Mesodermal cell (in vitro differentiated cells): ENCODE results near the gene POSTN.

Experiments used
- H3K27ac ChIP-seq: 2 replicates; pipeline ENCODE4 v1.7.0; 2013; ENCODE audit warnings: mild to moderate bottlenecking, low read depth, low read length, moderate library complexity; ENCODE audit not compliant: severe bottlenecking
- H3K36me3 ChIP-seq: 2 replicates; pipeline ENCODE4 v1.7.1; 2013; ENCODE audit warnings: mild to moderate bottlenecking, low read length, moderate library complexity; ENCODE audit not compliant: control insufficient read depth, insufficient read depth
- H3K4me1 ChIP-seq: one replicate; pipeline ENCODE4 v1.7.1; 2013; ENCODE audit warnings: mild to moderate bottlenecking, low read length; ENCODE audit not compliant: insufficient read depth, control insufficient read depth, poor library complexity, severe bottlenecking
- H3K4me3 ChIP-seq: 2 replicates; pipeline ENCODE4 v1.7.0; 2013; ENCODE audit warnings: low read length, control low read depth, mild to moderate bottlenecking; ENCODE audit not compliant: insufficient read depth, poor library complexity, severe bottlenecking; ENCODE audit errors: extremely low read depth
- H3K9me3 ChIP-seq: 2 replicates; pipeline ENCODE4 v1.7.1; 2013; ENCODE audit warnings: mild to moderate bottlenecking, low read length, moderate library complexity; ENCODE audit not compliant: control insufficient read depth
- WGBS, 2 experiments: methylation state at CpG; one replicate each; pipeline ENCODE4 v1.1.5; 2013; ENCODE audit warnings: missing lambda C conversion rate in 2 of 2; ENCODE audit not compliant: insufficient coverage in 2 of 2; 5-methylcytosine and 5-hydroxymethylcytosine counted together

The POSTN gene

DNA sequence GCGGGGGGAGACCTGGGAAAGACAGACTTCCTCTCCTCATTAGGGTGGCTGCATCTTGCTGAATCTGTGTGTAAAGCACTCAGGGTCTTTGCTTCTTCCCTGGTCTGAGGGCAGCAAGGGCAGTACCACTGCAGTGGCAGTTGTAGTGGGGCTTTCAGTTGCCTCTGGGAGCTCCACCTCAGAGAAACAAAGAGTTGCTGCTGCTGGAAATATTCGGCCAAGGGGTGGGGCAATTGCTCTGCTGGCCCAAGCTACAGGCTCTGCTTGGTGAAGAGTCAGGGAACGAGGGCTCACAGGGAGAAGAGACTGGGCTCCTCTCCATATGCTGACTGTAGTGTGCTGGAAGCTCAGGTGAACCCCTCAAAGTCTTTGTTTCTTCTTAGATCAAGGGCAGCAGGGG is 52.5 kb downstream of the POSTN start:
- no peaks in the 10 kb centered on the region for H3K9me3 ChIP-seq
- H3K27ac ChIP-seq = no peak overlapping the region
- WGBS, 2 experiments = 79 to 86% methylated on average over 2 of the region's 3 CpGs
- H3K4me3 ChIP-seq = no peak overlapping the region
- H3K36me3 ChIP-seq = no peaks in the 10 kb centered on the region
- H3K4me1 ChIP-seq = no peaks in the 10 kb centered on the region

GRCh38 chr13:37544995-37545394 is 53.6 kb downstream of the POSTN start:
- Histone ChIP-seq H3K27ac (no peak overlapping the region), H3K4me3 (no peak overlapping the region), H3K36me3 (no peaks in the 10 kb centered on the region), H3K4me1 (no peaks in the 10 kb centered on the region), H3K9me3 (no peaks in the 10 kb centered on the region)
- WGBS, 2 experiments = 86 to 93% methylated on average over 1 to 2 of the region's 3 CpGs

DNA sequence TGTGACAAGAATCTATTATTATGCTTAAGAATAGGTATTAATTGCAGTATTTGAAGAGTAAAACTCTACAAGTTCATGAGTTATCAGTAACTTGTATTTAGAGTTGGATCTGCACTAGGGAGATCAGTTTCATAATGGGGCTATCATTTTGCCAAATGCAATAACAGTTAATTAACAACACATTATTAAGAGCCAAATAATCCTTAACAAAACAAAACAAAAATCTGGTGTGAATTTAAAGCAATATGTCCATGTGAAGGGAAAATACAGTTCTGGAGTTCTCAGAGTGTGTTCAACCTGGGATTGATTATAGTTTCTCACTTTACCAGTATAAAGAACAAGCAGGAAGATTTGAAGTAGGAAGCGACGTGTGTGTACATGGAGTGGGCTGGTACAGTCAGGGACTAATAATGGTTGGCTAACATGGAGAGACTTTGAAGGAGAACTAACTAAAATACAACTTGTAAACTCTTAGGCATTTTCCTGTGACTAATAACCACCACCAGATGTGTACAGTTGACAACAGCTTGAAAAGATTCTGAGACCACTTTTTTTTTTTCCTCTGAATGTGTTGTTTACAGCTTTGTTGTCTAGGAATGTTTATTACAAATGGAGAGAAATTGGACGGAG is 58.5 kb downstream of the POSTN start:
- Histone ChIP-seq H3K9me3 (no peaks in the 10 kb centered on the region), H3K36me3 (no peaks in the 10 kb centered on the region), H3K4me1 (no peaks in the 10 kb centered on the region), H3K4me3 (no peak overlapping the region), H3K27ac (no peak overlapping the region)
- no CpG with 5 or more reads among the region's 3 CpGs for WGBS, 2 experiments

- H3K36me3 ChIP-seq = no peaks in the 10 kb centered on the region
- WGBS, 2 experiments = no CpG with 5 or more reads among the region's 2 CpGs
- H3K4me3 ChIP-seq = no peak overlapping the region
- no peaks in the 10 kb centered on the region for H3K4me1 ChIP-seq
- no peak overlapping the region for H3K27ac ChIP-seq
- H3K9me3 ChIP-seq = no peaks in the 10 kb centered on the region
These were observed 59.4 kb downstream of the POSTN start for GRCh38 chr13:37539170-37539569.

DNA sequence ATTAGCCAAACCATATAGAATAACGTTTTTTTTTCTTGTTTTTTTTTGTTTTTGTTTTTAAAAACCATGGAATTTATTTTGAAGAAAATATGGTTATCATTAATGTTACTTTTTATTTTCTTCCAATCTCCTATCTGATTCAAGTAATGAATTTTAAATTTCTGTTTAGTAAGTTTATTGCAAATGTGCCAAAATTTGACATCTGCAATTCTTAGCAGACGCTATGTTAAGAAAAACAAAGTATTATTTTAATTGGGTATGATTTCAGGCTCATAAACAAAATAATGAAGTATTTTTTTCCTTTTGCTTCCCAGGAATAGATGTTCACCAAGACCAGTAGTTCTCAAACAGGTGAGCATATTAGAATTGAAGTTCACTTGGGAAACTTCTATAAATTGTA is 63.1 kb downstream of the POSTN start:
- H3K4me1 ChIP-seq = no peaks in the 10 kb centered on the region
- H3K4me3 ChIP-seq = no peak overlapping the region
- no CpG with 5 or more reads among the region's 2 CpGs for WGBS, 2 experiments
- H3K36me3 ChIP-seq = no peaks in the 10 kb centered on the region
- H3K27ac ChIP-seq = no peak overlapping the region
- peaks cover 9% of the 10 kb centered on the region for H3K9me3 ChIP-seq

GRCh38 chr13:37534676-37535075 is 63.9 kb downstream of the POSTN start:
- Histone ChIP-seq H3K4me1 (no peaks in the 10 kb centered on the region), H3K36me3 (no peaks in the 10 kb centered on the region), H3K9me3 (peaks cover 12% of the 10 kb centered on the region), H3K4me3 (no peak overlapping the region), H3K27ac (no peak overlapping the region)
- 100% methylated on average over 1 of the region's 1 CpG; no CpG with 5 or more reads in 1 of the 2 experiments for WGBS, 2 experiments

- Histone ChIP-seq H3K9me3 (peaks cover 12% of the 10 kb centered on the region), H3K4me1 (no peaks in the 10 kb centered on the region), H3K36me3 (no peaks in the 10 kb centered on the region), H3K27ac (no peak overlapping the region), H3K4me3 (no peak overlapping the region)
- WGBS, 2 experiments = 90% methylated on average over 2 of the region's 3 CpGs; no CpG with 5 or more reads in 1 of the 2 experiments
These were observed 64.4 kb downstream of the POSTN start for GRCh38 chr13:37534181-37534580.

- Histone ChIP-seq H3K27ac (no peak overlapping the region), H3K9me3 (peaks cover 12% of the 10 kb centered on the region), H3K36me3 (no peaks in the 10 kb centered on the region), H3K4me1 (no peaks in the 10 kb centered on the region), H3K4me3 (no peak overlapping the region)
- WGBS, 2 experiments = 100% methylated on average over 1 to 2 of the region's 2 CpGs
These were observed 67.5 kb downstream of the POSTN start for GRCh38 chr13:37531049-37531448.

GRCh38 chr13:37529751-37530385 is 68.7 kb downstream of the POSTN start:
- no peaks in the 10 kb centered on the region for H3K4me1 ChIP-seq

GRCh38 chr13:37526710-37527473 is 71.7 kb downstream of the POSTN start:
- Histone ChIP-seq H3K4me1 (no peaks in the 10 kb centered on the region), H3K27ac (no peak overlapping the region), H3K4me3 (no peak overlapping the region), H3K36me3 (no peaks in the 10 kb centered on the region), H3K9me3 (peaks cover 12% of the 10 kb centered on the region)
- 100% methylated on average over 1 to 2 of the region's 3 CpGs for WGBS, 2 experiments

More at GRCh38 chr13:37529751-37530385, 68.7 kb downstream of the POSTN start:
- H3K27ac ChIP-seq = no peak overlapping the region
- H3K4me3 ChIP-seq = no peak overlapping the region
- WGBS, 2 experiments = no CpG with 5 or more reads among the region's 2 CpGs
- no peaks in the 10 kb centered on the region for H3K36me3 ChIP-seq
- peaks cover 12% of the 10 kb centered on the region for H3K9me3 ChIP-seq

GRCh38 chr13:37515226-37515625 is 83.3 kb downstream of the POSTN start:
- WGBS, 2 experiments = no CpG with 5 or more reads among the region's 1 CpG
- no peaks in the 10 kb centered on the region for H3K36me3 ChIP-seq
- H3K27ac ChIP-seq = no peak overlapping the region
- no peak overlapping the region for H3K4me3 ChIP-seq
- no peaks in the 10 kb centered on the region for H3K9me3 ChIP-seq
- H3K4me1 ChIP-seq = no peaks in the 10 kb centered on the region
